Calu3 (cell line): ENCODE data around the gene EBP. TPM values are rescaled to one million over a fixed set of nuclear protein-coding genes. Genes with fewer than 3 reads are reported as not detected.

Experiments used
- BruUV-seq: library from RNA; stranded (reverse); fragments of 400-500 nt; replicated peaks from 2 replicates; lab custom pipeline; 2021; lab: Mats Ljungman, UMichigan
- CTCF ChIA-PET: fragments of 300-600 bp; sonication (Branson Sonifier 250); formaldehyde crosslinking; loops from one replicate; lab custom pipeline; 2022; ENCODE audit warnings: antibody characterized with exemption; lab: Charles Lee
- DNase-seq: peaks from one replicate; pipeline ENCODE4 v3.0.0; 2022
- H3K27ac Mint-ChIP-seq: one replicate; pipeline ENCODE4 v1.8.0; 2022; ENCODE audit warnings: mixed read lengths; ENCODE audit not compliant: unreplicated experiment
- H3K27me3 Mint-ChIP-seq: one replicate; pipeline ENCODE4 v1.8.0; 2022; ENCODE audit warnings: mixed read lengths; ENCODE audit not compliant: unreplicated experiment
- H3K36me3 Mint-ChIP-seq: one replicate; pipeline ENCODE4 v1.8.0; 2022; ENCODE audit warnings: mild to moderate bottlenecking, moderate library complexity, mixed read lengths; ENCODE audit not compliant: insufficient read depth, unreplicated experiment
- H3K4me1 Mint-ChIP-seq: one replicate; pipeline ENCODE4 v1.8.0; 2022; ENCODE audit warnings: mild to moderate bottlenecking, low read depth, mixed read lengths; ENCODE audit not compliant: unreplicated experiment
- H3K4me3 Mint-ChIP-seq: one replicate; pipeline ENCODE4 v1.8.0; 2022; ENCODE audit warnings: mild to moderate bottlenecking, low read depth, moderate library complexity, mixed read lengths; ENCODE audit not compliant: unreplicated experiment
- H3K9me3 Mint-ChIP-seq: one replicate; pipeline ENCODE4 v1.8.0; 2022; ENCODE audit warnings: low read depth, mixed read lengths; ENCODE audit not compliant: unreplicated experiment
- CTCF ChIP-seq: fragments of 200-600 bp; IDR thresholded peaks from one replicate; pipeline ENCODE4 v1.8.0; 2022; ENCODE audit warnings: antibody characterized with exemption; ENCODE audit not compliant: unreplicated experiment
- intact Hi-C: fragments of 100-400 bp; cut with micrococcal nuclease; formaldehyde crosslinking; loops from one replicate; pipeline ENCODE4 v1.10.0; 2022; ENCODE audit not compliant: unreplicated experiment
- total RNA-seq: library from RNA; stranded (reverse); gene quantifications from 2 replicates; pipeline ENCODE4 v1.2.3, GENCODE V29; 2022

EBP gene
- total RNA-seq, 1 experiment from 2014 or later: 186 TPM

DNA sequence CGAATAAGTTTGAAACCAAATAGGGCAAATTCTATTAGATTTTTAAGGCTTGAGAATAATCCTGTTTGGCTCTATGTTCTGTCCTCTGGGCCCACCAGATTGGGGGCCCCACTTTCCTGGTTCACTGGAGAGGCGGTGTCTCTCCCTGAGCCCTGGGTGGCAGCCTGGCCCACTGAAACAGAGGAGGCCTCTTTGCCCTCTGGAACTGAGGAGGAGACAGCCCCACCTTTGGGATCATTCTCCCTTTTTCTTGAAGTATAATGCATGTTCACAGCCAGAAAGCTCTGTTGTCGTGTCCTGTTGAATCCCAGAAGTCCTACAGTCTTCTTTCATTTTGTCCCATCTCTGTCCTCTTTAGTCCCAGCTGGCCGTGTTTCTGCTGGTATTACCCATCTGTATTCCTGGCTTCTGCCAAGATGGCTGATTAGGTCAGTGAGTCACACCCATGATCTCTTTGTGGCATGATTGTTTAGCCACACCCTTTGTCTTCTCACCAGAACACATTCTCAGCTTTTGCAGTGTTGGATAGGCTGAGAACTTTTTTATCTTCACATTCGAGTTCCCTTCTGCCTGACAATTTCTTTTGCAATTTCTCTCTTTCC is 9.9 kb downstream of the EBP start:
- H3K4me3 Mint-ChIP-seq: no peak overlapping the region
- intact Hi-C loops: no loop called here
- H3K27me3 Mint-ChIP-seq: no peaks in the 10 kb centered on the region
- no peaks in the 10 kb centered on the region for H3K9me3 Mint-ChIP-seq
- peak; percentile 12 for DNase-seq
- H3K27ac Mint-ChIP-seq: peak overlapping the region; percentile 66
- no TSS peak for BruUV-seq
- H3K4me1 Mint-ChIP-seq: peaks cover 19% of the 10 kb centered on the region
- peaks cover 16% of the 10 kb centered on the region for H3K36me3 Mint-ChIP-seq
- TF ChIP-seq CTCF: no peak
- CTCF ChIA-PET: interaction anchor here (0.5 to 1.5 kb wide), 2 partner anchors 8 to 444 kb away, joined by 4 to 8 read pairs; partner anchors contain the start of gene TBC1D25

- intact Hi-C loops: no loop called here
- BruUV-seq: no TSS peak
- Mint-ChIP-seq H3K9me3 (no peaks in the 10 kb centered on the region), H3K4me1 (peaks cover 13% of the 10 kb centered on the region), H3K4me3 (no peak overlapping the region), H3K36me3 (peaks cover 12% of the 10 kb centered on the region), H3K27ac (peak overlapping the region; percentile 66), H3K27me3 (no peaks in the 10 kb centered on the region)
- no peak for TF ChIP-seq CTCF
- DNase-seq: no peak
- CTCF ChIA-PET: no interaction called here
These were observed 10.6 kb downstream of the EBP start for GRCh38 chrX:48532161-48532560.

DNA sequence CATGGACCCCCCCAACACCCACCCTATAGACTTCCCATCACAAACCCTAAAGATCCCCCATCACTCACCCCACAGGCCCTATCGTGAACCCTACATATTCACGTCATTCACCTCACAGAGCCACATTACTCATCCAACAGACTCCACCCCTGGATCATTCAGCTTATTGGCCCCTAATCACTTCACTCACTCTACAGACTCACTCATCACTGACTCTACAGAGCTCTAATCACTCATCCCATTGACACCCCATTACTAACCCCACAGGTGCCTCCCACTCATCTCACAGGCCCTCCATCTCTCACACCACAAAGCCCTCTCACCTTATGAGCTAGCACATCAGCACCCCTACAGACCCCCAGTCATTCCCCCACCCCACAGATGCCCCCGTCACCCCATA is 11.6 kb downstream of the EBP start:
- Mint-ChIP-seq H3K36me3 (peaks cover 11% of the 10 kb centered on the region), H3K4me3 (no peak overlapping the region), H3K27ac (peak overlapping the region; percentile 8), H3K4me1 (peaks cover 13% of the 10 kb centered on the region), H3K9me3 (no peaks in the 10 kb centered on the region), H3K27me3 (no peaks in the 10 kb centered on the region)
- BruUV-seq: no TSS peak
- no peak for TF ChIP-seq CTCF
- intact Hi-C loops: no loop called here
- DNase-seq: no peak
- CTCF ChIA-PET: no interaction called here

GRCh38 chrX:48538641-48539344 is 17.2 kb downstream of the EBP start:
- Mint-ChIP-seq H3K4me3 (peak overlapping the region; percentile 74), H3K36me3 (peaks cover 23% of the 10 kb centered on the region), H3K9me3 (no peaks in the 10 kb centered on the region), H3K27me3 (no peaks in the 10 kb centered on the region), H3K4me1 (peaks cover 17% of the 10 kb centered on the region), H3K27ac (peak overlapping the region; percentile 10)
- no peak for TF ChIP-seq CTCF
- no TSS peak for BruUV-seq
- intact Hi-C loops: no loop called here
- no peak for DNase-seq
- CTCF ChIA-PET: interaction anchor here (0.7 to 1.6 kb wide), 7 partner anchors 8 to 1472 kb away, joined by 3 to 10 read pairs (median 6); partner anchors contain the start of gene RBM3
